ENCODE results near the gene PPBP.
"Not testable (repeated sequence)": the region's sequence is repeated elsewhere in the genome, so short reads cannot be mapped to it uniquely, and the experiment has no call there.

Gene PPBP

GRCh38 chr4:73991742-73992000 lies 3.7 kb upstream of the PPBP start:
- no peak for DNase-seq

DNA sequence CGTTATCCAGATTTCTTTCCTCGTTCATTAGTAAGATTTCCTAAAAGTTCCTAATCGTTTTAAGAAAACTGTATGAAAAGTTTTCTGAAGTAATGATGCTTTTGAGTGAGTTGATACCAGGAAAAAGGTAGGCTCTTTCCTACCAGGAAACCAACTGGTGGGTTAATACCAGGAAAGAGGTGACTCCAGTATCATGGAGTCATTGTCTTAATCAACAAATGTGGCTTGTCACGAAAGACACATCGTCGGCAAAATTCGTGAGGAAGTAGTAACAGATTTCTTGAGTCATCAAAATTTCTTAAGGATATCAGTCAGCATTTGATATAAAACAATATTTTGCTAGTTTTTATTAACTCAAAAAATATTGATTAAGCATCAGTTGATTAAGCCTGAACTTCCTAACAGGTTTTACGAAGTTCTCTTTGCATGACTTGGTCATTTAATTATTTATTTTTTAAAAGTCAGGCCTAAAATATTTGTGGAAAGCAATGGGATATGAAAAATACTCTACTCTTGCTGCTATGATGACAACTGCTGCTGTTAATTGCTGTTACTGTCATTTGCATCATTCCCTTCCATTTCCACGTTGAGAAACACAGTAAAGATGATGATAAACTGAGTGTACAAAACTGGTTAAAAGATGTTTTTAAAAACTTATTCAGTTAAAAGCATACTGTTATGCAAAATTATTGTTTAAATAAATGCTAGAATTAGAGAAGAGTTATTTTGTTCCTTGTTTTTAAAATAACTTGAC lies 3.2 kb upstream of the PPBP start:
- no peak for DNase-seq

DNA sequence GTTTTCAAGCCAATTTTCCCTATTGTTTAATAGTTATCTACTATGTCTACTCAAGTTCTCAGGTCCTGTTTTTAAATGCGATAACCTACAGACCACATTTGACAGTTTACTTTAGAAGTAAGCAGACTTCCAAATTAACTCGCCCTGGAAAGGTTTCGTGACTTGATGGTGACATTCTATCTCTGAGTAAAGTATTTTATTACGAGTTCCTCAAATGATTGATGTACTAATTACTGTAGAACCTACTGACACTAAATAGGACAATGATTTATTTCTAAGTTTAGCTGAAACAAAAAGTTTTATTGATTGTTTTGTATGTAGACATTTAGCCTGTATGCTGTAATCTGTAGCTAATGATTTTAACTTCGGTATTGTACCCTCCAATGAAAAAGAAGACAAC lies 1.9 kb upstream of the PPBP start:
- DNase-seq: no peak

GRCh38 chr4:73989031-73989430 lies 1.0 kb upstream of the PPBP start:
- DNase-seq: no peak

DNA sequence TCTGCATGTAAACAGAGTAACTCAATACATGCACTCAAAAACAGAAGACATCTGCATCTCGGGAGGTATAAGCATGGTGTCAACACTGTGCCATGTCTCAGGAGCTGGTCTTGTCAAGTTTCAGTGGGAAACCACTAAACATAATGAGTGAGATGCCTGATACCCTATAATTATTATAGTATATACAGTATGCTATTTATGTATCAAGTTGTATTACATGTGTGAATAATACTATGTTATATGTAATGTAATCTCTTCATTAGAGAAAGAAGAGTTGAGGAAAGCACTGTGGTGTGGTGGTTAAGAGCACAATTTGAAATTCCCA lies 2.5 kb downstream of the PPBP start:
- DNase-seq: no peak

DNA sequence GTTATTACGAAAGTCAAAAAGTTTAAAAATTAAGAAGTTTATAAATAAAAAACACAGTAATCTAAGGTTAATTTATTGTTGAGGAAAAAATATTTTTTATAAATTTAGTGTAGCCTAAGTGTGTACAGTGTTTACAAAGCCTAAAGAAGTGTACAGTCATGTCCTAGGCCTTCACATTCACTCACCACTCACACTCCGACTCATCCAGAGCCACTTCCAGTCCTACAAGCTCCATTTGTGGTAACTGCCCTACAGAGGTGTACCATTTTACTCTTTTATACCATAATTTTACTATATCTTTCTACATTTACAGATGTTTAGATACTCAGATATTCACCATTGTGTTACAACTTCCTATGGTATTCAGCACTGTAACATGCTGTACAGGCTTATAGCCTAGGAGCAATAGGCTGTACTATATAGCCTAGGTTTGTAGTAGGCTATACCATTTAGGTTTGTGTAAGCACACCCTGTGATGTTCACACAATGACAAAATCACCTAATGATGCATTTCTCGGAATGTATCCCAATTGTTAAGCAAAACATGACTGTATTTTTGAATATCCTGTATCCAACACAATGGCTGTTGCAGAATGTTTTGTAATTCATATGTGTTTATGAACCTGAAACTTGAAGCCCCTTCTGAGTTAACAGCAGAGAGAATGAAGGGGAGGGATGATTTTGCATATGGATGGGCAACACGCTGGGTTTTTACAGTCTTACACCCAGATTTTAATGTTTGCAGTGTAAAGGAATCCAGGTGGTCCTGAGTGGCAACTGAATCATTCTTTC lies 3.1 kb downstream of the PPBP start:
- DNase-seq: peak; percentile 31

DNA sequence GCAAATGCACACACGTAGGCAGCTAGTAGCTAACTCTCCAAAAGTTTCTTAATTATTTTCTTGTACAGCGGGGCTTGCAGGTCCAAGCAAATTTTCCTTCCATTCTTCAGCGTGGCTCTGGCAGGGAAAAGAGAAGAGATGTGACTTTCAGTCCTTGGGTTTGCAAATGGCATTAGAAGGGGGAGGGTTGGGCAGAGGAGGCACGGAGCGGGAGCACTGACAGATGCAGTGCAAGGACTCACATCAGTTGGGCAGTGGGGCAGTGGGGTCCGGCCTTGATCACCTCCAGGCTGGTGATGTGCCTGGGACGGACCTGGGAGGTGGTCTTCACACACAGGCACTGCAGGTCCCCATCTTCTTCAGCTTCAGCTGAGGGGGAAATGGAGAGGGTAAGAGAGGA lies 6.8 kb downstream of the PPBP start:
- DNase-seq: not testable (repeated sequence)

GRCh38 chr4:73979407-73979957 lies 8.5 kb downstream of the PPBP start:
- no peak for DNase-seq

GRCh38 chr4:73978886-73979285 lies 9.1 kb downstream of the PPBP start:
- peak; percentile 89 for DNase-seq

- DNase-seq: no peak
These were observed 11.3 kb downstream of the PPBP start for GRCh38 chr4:73976716-73977115.

DNA sequence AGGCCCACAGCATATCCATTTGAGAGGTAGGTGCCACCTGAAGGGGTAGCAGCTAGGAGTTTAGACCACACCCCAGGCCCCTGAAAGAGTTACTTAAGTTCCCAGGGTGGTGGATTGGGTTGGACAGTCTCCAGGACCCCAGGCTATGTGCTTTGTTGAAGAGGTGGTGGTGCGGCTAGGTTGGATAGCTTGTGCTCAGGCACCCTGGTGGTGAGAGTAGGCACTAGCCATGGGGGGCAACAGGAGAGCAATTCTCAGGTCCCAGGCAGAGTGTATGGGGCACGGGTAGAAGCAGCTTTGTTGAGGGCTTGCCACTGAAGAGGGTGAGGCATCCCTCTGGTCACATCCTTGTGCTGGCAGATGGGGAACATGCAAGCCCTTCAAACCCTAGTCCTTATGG lies 11.8 kb downstream of the PPBP start:
- DNase-seq: no peak

GRCh38 chr4:73974352-73974751 lies 13.6 kb downstream of the PPBP start:
- no peak for DNase-seq

GRCh38 chr4:73970945-73971344 lies 17.0 kb downstream of the PPBP start:
- DNase-seq: no peak

GRCh38 chr4:73970011-73970410 lies 18.0 kb downstream of the PPBP start:
- no peak for DNase-seq

- no peak for DNase-seq
These were observed 20.1 kb downstream of the PPBP start for GRCh38 chr4:73967866-73968265.

DNA sequence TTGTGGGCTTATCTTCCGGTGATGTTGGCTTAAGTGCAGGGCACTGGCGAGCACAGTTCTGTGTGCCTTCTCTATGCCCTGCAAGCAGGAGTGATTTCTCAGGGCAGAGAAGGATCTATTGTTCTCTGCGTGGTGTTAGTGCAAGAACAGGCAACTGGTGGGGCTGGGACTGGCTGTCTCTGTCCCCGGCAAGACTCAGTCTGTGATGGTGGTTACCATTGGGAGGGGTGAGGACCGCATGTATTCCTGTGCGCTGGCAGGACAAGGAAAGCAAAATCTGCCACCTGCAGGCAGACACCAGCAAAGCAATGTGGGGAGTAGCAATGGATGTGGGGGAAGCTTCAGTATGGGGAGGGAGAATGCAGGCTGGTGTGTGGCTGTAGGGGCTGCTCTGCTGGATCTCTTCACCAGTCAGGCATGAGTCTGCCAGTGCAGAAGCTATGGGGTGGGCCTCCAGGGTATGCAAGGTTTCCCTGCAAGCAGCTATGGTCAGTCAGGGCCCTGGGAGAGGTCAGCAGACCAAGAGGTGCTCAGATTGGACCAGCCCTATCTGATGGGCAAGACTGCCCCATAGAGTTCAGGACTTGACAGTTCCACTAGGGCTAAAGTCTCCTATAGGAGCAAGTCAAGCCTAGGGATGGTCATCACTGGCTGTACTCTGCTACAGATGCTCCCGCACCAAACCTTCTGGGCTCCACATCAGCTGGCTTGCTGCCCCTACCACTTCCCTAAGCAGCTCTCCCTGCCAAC lies 23.0 kb downstream of the PPBP start:
- DNase-seq: no peak

GRCh38 chr4:73962724-73963123 lies 25.3 kb downstream of the PPBP start:
- DNase-seq: no peak

- DNase-seq: not testable (repeated sequence)
These were observed 28.9 kb downstream of the PPBP start for GRCh38 chr4:73959041-73959440.

- DNase-seq: no peak
These were observed 35.6 kb downstream of the PPBP start for GRCh38 chr4:73952352-73952751.

DNA sequence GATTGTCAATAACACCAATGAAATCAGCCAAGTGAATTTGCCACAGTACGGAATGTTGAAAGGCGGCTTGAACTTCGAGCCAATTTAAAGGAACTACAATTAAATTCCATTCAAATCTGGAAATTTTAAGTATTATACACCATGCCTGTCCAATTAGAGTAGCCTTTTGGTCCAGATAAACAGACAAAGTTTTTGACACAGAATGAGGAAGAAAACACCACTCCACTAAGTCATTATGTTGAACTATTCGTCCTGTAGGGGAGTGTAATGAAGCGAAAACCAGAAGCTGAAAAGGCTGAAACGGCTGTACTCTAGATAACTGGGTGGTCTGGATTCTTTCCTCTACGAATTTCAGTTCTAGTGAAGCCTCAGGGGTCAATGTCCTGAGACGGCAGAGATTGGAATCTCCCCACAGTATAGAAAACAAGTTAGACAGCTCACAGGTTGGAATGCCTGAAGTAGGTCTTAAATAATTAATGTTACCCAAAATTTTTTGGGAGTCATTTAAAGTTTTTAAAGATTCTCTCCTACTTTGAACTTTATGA lies 37.5 kb downstream of the PPBP start:
- not testable (repeated sequence) for DNase-seq

- DNase-seq: no peak
These were observed 38.8 kb downstream of the PPBP start for GRCh38 chr4:73948990-73949706.

GRCh38 chr4:73948291-73948690 lies 39.7 kb downstream of the PPBP start:
- no peak for DNase-seq
